Measurements from ENCODE around the gene GAS7. TPM values are rescaled to one million over a fixed set of nuclear protein-coding genes. Genes with fewer than 3 reads are reported as not detected.

The GAS7 gene
- total RNA-seq, 4 donors from 2014 or later, result 24.7 to 43.3 (median 38.4) TPM

DNA sequence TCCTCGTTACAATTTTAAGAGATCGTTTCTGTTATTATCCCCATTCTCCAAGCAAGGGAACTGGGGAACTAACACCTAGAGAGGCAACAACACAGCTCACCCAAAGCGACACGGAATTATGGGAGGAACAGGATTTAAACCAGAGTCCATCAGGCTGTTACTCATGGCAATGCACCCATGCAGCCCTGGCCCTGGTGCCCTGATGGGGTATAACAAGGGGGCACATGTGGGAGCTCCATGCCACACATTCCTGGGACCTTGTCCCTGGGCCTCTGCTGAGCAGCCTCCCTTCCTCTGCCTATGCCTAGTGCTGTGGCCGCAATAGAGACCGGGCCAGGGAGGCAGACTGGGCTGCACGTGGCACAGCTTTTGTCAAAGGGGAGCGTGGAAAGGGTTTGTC lies 280.1 kb downstream of the GAS7 start:
- TF ChIP-seq, protein P1, sequence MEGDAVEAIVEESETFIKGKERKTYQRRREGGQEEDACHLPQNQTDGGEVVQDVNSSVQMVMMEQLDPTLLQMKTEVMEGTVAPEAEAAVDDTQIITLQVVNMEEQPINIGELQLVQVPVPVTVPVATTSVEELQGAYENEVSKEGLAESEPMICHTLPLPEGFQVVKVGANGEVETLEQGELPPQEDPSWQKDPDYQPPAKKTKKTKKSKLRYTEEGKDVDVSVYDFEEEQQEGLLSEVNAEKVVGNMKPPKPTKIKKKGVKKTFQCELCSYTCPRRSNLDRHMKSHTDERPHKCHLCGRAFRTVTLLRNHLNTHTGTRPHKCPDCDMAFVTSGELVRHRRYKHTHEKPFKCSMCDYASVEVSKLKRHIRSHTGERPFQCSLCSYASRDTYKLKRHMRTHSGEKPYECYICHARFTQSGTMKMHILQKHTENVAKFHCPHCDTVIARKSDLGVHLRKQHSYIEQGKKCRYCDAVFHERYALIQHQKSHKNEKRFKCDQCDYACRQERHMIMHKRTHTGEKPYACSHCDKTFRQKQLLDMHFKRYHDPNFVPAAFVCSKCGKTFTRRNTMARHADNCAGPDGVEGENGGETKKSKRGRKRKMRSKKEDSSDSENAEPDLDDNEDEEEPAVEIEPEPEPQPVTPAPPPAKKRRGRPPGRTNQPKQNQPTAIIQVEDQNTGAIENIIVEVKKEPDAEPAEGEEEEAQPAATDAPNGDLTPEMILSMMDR (IDR thresholded peaks at IDR 0.05; ENCODE audit: low read depth), result no peak

DNA sequence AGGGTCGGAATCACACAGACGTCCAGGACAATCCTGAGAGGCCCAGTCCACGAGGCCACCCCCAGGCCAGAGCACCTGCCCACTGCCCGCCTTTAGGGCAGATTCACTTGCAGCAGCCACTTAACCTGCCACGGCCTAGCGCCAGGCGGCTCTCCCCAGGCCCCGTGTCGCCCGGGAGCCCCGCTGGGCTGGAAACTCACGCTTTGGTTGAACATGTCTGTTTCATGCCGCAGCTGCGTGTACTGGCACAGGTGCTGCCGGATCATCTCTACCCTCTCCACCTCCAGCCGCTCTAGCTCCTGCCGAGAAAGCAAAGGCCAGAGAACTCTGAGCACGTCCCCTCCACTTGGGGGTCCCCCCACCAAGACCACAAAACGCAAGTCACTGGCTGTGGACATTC lies 280.6 kb downstream of the GAS7 start:
- TF ChIP-seq, protein P1 (IDR thresholded peaks at IDR 0.05; ENCODE audit: low read depth), result no peak

DNA sequence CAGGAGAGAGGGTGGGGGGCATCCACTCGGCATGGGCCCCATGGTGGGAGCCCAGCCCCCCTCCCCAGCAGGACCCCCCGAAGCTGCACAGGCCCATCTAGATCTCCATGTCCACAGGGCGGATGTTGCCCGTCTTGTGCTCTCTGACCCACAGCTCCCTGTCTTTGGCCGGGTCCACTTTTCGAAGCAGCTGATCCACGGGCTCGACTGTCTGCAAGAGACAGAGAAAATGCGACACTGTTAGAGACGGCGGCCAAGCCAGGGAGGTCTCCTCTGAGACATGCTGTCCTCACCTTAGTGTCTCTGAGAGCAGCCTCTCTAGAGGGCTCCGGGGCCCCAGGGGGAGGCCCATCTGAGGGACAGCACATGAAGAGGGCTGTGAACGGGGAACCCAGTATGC lies 281.3 kb downstream of the GAS7 start:
- TF ChIP-seq, protein P1 (IDR thresholded peaks at IDR 0.05; ENCODE audit: low read depth), result no peak

DNA sequence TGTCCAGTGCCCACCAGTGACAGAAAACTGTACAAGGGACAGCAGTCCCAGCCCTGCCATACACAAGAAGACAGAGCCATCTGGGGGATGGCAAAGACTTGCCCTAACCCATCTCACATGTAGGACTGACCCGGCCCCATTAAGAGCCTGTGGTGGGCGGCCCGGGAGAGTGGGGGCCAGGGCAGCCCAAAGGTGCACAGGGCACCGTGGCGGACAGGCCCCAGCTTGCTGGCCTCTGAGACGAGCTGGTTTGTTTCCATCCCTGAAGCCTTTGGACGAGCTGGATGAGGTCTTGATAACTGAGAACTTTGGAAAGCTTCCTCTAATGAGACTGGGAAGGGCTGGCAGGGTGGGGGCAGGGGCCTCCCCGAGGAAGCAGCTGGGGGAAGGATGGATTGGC lies 282.3 kb downstream of the GAS7 start:
- TF ChIP-seq, protein P1 (IDR thresholded peaks at IDR 0.05; ENCODE audit: low read depth), result no peak

DNA sequence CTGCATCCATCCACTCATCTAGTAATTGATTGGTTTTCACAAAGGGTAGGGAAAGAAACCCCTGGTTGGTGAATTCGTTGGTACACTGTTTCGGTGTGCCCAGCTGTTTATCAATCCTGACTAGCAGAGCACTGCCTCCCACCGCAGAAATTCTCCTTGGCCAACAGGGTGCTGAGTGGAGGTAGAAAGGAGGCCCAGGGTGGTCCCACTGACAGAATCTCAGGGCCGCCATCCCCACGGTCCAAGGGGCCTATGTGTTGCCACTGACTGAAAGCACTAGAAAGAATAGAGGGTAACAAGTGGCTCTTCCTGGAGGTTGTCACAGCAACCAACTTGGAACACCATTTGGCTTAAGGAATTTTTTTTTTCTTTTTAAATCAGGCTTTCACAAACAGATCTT lies 284.9 kb downstream of the GAS7 start:
- TF ChIP-seq, protein P1 (IDR thresholded peaks at IDR 0.05; ENCODE audit: low read depth), result no peak

DNA sequence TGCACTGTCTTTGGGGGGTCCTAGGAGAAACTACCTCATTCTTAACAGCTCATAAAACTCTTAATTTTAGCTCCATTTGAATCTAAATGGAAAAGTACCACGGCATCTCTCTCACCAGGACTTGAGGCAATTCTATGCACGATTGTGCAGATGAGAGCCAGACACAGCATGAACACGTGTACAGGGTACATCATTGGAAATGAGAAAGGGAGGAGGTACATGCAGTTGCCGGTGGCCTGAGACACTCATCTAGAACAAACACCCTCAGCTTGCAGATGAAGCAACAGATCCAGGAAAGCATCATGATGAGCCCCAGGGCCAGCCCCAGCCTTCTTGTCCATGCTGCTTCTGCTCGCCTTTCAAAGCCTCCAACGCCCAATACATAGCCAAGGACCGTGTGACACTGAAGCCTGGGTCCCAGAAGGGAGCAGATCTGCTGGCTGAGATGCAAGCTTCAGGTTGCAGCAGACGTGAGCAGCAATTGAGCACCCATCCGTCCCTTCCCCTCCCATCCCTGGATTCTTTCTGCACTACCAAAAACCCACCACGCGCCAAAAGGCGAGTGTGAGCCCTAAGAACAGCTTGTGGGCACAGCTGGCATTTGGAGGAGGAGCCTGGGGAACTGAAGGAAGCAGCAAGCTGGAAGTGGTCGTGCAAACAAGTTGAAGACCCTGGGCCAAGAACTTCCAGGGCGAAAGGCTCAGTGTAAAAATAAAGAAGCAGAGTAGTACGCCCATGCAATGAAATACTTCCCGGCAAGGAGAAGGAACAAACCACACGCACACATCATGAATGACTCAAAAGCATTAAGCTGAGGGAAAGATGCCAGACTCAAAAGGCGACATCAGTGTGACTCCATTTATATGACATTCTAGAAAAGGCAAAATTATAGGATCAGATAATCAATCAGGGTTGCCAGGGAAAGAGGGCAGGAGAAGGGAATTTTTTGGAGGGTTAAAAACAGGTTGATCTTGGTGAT lies 286.0 kb downstream of the GAS7 start:
- TF ChIP-seq, protein P1 (IDR thresholded peaks at IDR 0.05; ENCODE audit: low read depth), result no peak

DNA sequence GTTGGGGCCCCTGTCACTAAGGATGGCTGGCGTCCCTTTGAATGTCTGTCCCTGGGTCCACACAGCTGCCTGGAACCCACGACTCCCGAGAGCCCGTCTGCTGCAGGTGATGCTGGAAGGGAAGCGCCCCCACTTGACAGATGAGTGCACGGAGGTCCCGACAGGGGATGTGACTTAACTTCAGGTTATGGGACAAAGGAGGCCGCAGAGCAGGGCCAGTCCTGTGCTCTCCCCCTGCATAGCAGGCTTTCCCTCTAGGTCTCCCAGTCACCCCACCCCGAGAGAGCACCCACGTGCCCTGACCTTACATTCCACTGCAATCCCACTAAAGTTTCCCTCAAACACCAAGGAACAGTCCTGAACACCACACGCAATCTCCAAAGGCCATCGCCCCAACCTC lies 287.3 kb downstream of the GAS7 start:
- TF ChIP-seq, protein P1 (IDR thresholded peaks at IDR 0.05; ENCODE audit: low read depth), result no peak

Measured in subcutaneous adipose tissue (tissue), 4 donors.